HL-60/S4 treated with retinoic acid at 250 ng/mL for 4 days and 3 days (cell line): ENCODE results near the gene TGFBR1.

Experiments used
- in situ Hi-C: fragments of 300-500 bp; cut with MboI; formaldehyde crosslinking; loops from 2 replicates; pipeline ENCODE4 v1.7.0; 2022; ENCODE audit warnings: low sequenced_read_pairs

The TGFBR1 gene

GRCh38 chr9:99104459-99105151 is at the start of gene TGFBR1:
Gene TGFBR1, plus strand, starts transcription at chr9:99105113. Its CDS starts 93 bp downstream, at chr9:99105206.
- in situ Hi-C loops, result no loop called here

DNA sequence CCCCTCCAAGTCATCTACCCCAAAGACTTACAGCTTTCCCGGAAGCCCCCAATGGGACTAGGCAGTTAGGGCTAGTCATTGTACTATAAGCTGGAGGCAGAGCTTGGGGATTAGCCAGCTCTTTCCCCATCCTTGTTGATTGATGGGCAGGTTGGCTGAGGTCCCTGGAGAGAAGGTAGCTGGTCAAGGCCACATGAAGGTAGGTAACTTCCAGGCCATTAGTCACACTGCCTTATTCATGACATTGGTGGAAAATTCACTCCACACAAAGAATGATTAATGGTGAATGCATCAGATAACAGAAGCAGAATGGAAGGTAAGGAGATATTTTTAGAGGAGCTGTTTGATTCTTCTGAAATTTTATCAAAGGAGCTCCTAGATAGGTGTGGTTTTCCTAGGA is 49.5 kb upstream of the TGFBR1 start:
- in situ Hi-C loops, result no loop called here

DNA sequence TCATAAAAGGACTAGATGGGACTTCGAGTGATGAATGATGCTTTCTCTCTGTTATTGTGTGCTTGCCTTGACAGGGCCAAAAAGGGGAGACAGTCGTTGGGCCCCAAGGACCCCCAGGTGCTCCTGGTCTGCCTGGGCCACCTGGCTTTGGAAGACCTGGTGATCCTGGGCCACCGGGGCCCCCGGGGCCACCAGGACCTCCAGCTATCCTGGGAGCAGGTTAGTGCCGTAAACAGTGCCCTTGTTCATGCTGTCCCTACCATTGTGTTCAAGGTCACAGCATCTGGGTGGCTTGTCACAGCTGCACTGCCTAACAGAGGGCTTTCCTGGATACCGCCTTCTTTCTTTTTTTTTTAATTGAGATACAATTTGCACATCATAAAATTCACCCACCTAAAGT is 48.7 kb upstream of the TGFBR1 start:
- in situ Hi-C loops, result no loop called here

DNA sequence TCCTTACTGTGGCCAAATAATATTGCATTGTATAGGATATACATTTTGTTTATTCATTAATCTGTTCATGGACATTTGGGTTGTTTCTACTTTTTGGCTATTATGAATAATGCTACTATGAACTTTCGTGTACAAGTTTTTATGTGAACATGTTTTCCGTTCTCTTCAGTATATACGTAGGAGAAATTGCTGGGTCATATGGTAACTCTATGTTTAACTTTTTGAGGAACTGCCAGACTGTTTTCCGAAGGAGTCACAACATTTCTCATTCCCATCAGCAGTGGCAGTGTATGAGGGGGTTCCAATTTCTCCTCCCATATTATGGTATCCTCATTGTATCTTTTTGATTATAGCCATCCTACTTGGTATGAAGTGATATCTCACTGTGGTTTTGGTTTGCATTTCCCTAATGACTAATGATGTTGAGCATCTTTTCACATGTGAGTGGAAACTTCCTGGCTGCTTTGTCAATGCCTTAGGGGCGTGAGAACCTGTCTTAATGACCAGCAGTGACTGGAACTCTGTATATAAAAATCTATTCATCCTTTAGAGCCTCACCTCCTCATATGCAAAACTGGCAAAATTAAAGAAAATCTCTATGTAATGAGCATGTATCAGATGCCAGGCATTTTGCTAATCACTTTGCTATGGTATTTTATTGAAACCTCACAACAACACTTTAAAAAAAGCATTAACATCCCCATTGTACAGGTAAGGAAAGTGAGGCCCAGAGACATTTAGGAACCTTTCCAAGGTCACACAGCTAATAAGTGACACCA is 47.8 kb upstream of the TGFBR1 start:
- in situ Hi-C loops, result no loop called here

GRCh38 chr9:99057665-99058625 is 47.0 kb upstream of the TGFBR1 start:
- in situ Hi-C loops, result no loop called here

DNA sequence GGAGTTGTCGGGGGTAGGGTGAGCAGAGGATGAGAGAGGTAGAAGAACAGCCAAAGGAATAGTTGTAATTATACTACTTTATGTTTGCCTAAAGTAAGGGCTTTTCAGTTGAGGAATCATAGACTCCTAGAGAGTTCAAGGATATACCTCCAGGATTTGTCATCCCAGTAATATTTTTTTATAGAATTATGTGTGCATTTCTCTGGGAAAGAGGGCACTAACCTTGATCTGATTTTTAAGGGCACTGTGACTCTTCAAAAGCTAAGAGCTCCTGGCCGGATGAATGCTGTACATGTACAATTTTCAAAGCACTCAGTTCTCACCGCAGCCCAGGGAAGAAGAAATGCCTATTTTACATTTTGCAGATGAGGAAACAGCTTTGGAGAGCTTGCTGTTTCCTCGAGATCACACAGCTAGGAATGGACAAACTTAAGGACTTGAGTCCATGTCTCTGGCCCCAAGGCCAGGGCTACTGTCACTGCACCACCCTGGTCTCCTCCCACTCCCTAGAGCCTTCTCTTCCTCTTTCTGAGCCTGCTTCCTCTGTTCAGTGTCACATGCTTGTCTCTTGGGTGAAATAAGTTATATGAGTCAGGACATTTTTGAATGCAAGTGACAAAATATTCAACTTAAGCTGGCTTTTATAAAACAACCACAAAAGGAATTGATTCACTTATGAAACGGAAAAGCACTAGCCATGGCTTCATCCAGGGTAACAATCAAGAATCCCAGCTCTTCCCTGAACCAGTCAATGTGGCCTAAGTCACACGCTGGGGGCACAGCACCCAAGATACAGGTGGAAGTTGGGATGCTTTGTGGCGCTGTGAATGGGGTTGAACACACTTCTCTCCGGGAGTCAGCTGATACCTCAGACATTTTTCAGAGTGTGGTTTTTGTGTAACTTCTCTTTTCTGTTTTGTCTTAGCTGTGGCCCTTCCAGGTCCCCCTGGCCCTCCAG is 45.7 kb upstream of the TGFBR1 start:
- in situ Hi-C loops, result no loop called here

GRCh38 chr9:99060621-99061020 is 44.3 kb upstream of the TGFBR1 start:
- in situ Hi-C loops, result no loop called here

- in situ Hi-C loops, result no loop called here
Measured at GRCh38 chr9:99062549-99062948, 42.4 kb upstream of the TGFBR1 start.

GRCh38 chr9:99063522-99063921 is 41.4 kb upstream of the TGFBR1 start:
- in situ Hi-C loops, result no loop called here

- in situ Hi-C loops, result no loop called here
Measured at GRCh38 chr9:99066571-99066970, 38.3 kb upstream of the TGFBR1 start.

DNA sequence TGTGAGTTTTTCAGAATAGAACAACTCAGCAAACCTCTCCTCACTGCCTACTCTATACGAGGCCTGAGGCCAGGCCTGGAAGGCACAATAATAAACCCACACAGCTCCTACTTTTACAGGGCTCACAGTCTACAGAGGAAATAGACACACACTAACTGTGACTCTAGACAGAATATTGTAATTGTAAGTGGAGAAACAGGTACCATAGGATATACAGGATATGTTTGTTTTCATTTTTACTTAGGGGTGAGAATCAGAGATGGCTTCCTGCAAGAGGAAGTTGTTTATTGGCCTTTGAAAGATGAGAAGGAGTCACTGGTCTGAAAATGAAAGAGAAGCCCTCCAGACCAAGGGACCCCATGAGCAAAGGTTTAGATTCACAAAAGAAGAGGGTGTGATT is 35.8 kb upstream of the TGFBR1 start:
- in situ Hi-C loops, result no loop called here

GRCh38 chr9:99069546-99069945 is 35.4 kb upstream of the TGFBR1 start:
- in situ Hi-C loops, result no loop called here

GRCh38 chr9:99070681-99071080 is 34.2 kb upstream of the TGFBR1 start:
- in situ Hi-C loops, result no loop called here

DNA sequence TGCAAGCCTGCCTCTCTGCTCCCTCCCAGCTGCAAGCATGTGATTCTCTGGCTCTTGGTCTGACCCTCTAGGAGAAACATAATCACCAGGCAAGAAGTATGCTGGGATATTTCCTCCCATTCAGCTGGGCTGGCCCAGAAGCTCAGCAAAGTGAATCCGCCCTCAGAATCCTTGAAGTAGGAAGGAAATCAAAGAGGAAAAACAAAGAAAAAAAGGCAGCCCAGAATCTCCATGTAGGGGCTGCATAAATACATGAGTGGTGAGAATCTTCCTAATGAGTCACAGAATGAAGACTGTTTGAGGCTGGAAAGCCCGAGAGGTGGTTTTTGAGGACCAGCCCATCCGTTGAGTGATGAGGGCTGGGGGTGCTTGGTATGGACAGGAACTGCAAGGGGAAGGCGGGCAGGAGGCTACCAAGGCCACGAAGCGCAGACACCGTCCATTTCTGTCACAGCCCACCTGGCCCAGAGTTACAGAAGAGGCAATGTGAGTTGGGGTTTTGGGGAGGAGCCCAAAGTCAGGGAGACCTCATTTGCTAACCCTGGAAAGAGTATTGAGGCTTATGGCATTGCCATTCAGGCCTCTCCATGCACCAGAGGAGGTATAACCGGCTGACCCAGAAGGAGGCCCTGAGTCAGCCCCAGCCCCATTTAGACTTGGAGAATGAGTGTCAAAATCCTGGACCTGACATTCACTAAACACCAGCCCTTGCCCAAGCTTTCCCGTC is 33.4 kb upstream of the TGFBR1 start:
- in situ Hi-C loops, result no loop called here

DNA sequence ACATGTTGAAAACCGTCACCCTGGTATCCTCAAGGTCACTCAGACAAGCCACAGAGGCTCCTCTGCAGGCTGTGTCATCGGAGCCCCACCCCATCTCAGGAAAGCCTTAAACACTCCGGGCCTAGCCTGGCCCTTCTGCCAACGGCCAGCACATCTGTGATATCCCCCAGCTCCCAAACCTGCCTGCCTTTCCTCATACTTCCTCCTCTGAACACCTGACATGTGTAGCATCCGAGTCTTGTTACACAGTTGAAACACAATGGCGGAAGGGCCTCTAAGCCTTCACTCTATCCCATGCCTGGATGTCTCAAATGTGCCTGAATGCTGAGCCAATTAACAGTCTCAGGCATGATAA is 32.9 kb upstream of the TGFBR1 start:
- in situ Hi-C loops, result no loop called here

DNA sequence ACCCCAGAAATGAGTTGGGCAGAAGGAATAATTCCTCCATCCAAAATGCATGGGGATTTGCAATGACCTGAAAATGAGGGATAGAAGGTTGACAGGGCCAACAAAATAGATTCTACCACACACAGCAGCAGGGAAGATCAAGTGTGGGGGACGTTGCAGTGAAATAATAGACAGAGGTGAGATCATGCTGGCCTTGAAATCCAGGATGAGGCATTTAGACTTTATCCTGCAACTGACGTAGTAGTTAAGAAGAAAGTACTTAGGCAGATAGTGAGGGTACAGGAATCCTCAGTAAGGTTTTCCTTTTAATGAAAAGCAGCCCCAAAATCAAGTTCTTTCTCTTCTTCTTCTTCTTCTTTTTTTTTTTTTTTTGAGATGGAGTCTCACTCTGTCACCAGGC is 31.6 kb upstream of the TGFBR1 start:
- in situ Hi-C loops, result no loop called here

DNA sequence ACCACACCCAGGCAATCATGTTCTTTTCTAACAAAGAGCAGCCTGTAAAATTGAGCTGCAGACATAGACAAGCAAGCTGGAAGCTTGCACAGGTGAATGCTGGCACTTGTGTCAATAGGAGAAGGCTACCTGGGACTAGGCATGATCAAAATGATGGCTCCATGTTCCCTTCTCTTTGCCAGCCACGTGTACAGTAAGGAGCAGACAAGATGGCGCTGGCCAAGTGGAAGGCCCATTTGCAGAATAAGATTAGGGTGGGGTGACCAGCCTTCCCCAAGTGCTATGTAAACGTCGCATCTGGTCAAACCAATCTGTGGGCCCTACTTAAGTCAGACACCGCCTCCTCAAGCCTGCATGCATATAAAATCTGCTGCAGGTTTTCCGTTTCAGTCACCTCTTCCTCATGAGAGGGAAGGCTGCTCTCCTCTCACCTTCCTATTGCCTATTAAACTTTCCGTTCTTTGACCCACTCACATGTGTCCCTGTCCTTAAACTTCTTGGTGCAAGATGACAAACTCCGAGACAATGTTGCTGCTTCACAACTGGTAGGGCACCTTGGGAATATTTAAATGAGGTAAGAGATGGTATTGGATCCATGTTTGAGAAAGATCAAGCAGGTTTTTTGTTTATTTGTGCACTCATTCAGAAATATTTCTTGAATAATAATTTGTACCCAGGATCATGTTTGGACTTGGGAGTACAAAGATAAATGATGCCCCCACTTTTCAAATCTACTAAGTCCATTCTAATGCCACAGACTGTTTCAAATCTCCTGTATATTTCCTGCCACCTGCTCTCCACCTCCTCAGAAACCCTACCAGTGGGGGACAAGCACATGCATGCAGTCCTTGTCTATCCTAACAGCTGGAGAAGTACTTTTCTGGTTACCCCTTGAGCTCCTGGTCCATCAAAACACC is 30.7 kb upstream of the TGFBR1 start:
- in situ Hi-C loops, result no loop called here

- in situ Hi-C loops, result no loop called here
Measured at GRCh38 chr9:99074902-99075245, 30.0 kb upstream of the TGFBR1 start.
